Trophoblast cell (in vitro differentiated cells and primary cell): Measurements from ENCODE around the gene PIP4K2C.

Source experiments
- DNase-seq, 2 donors: peaks; one replicate each; pipeline ENCODE4 v3.0.0-alpha.2; 2016
- H2AFZ ChIP-seq: 2 replicates; pipeline ENCODE4 v1.6.1; 2013; ENCODE audit warnings: low read length, moderate library complexity, mild to moderate bottlenecking; ENCODE audit not compliant: insufficient read depth, poor library complexity
- H2AK5ac ChIP-seq: 2 replicates; pipeline ENCODE4 v1.6.1; 2013; ENCODE audit warnings: mild to moderate bottlenecking, low read length
- H2BK120ac ChIP-seq: 2 replicates; pipeline ENCODE4 v1.6.1; 2013; ENCODE audit warnings: low read length, mild to moderate bottlenecking, moderate library complexity; ENCODE audit not compliant: insufficient read depth, poor library complexity
- H2BK12ac ChIP-seq: 2 replicates; pipeline ENCODE4 v1.6.1; 2013; ENCODE audit warnings: mild to moderate bottlenecking, low read length, moderate library complexity
- H2BK5ac ChIP-seq: 2 replicates; pipeline ENCODE4 v1.6.1; 2013; ENCODE audit warnings: low read length, low read depth, moderate library complexity, mild to moderate bottlenecking; ENCODE audit not compliant: poor library complexity
- H3K14ac ChIP-seq: 2 replicates; pipeline ENCODE4 v1.6.1; 2013; ENCODE audit warnings: mild to moderate bottlenecking, low read length
- H3K18ac ChIP-seq: 2 replicates; pipeline ENCODE4 v1.6.1; 2013; ENCODE audit warnings: mild to moderate bottlenecking, low read length
- H3K23ac ChIP-seq: 2 replicates; pipeline ENCODE4 v1.6.1; 2013; ENCODE audit warnings: low read length
- H3K27ac ChIP-seq: 2 replicates; pipeline ENCODE4 v1.5.1; 2013; ENCODE audit warnings: low read depth, mild to moderate bottlenecking, inconsistent platforms, low read length, moderate library complexity
- H3K27me3 ChIP-seq: 2 replicates; pipeline ENCODE4 v1.6.1; 2013; ENCODE audit warnings: inconsistent platforms, mild to moderate bottlenecking, low read length, moderate library complexity; ENCODE audit not compliant: insufficient read depth
- H3K36me3 ChIP-seq, 2 experiments: 1 replicate in 1 of 2; 2 replicates in 1 of 2; pipeline ENCODE4 v1.6.1; 2013; ENCODE audit warnings: low read length in 2 of 2, mild to moderate bottlenecking in 2 of 2, moderate library complexity in 1 of 2; ENCODE audit not compliant: insufficient read depth in 2 of 2, control insufficient read depth in 1 of 2
- H3K4ac ChIP-seq: 2 replicates; pipeline ENCODE4 v1.6.1; 2013; ENCODE audit warnings: low read depth, mild to moderate bottlenecking, low read length, moderate library complexity
- H3K4me1 ChIP-seq, 2 experiments: 1 replicate in 1 of 2; 2 replicates in 1 of 2; pipeline ENCODE4 v1.6.1; 2013; ENCODE audit warnings: low read length in 2 of 2, mild to moderate bottlenecking in 2 of 2, moderate library complexity in 1 of 2; ENCODE audit not compliant: insufficient read depth in 2 of 2, control insufficient read depth in 1 of 2
- H3K4me2 ChIP-seq: 2 replicates; pipeline ENCODE4 v1.6.1; 2013; ENCODE audit warnings: inconsistent platforms, mild to moderate bottlenecking, low read length, moderate library complexity
- H3K4me3 ChIP-seq: 2 replicates; pipeline ENCODE4 v1.5.1; 2013; ENCODE audit warnings: mild to moderate bottlenecking, low read depth, low read length, inconsistent platforms
- H3K79me1 ChIP-seq: one replicate; pipeline ENCODE4 v1.6.1; 2013; ENCODE audit warnings: low read length
- H3K79me2 ChIP-seq: 2 replicates; pipeline ENCODE4 v1.6.1; 2013; ENCODE audit warnings: low read length, mild to moderate bottlenecking; ENCODE audit not compliant: control insufficient read depth, insufficient read depth, poor library complexity
- H3K9ac ChIP-seq: 2 replicates; pipeline ENCODE4 v1.6.1; 2013; ENCODE audit warnings: mild to moderate bottlenecking, low read length
- H3K9me3 ChIP-seq: 2 replicates; pipeline ENCODE4 v1.6.1; 2013; ENCODE audit warnings: low read depth, mild to moderate bottlenecking, control low read depth, inconsistent platforms, low read length; ENCODE audit not compliant: insufficient read depth
- H4K12ac ChIP-seq: 2 replicates; pipeline ENCODE4 v1.6.1; 2013; ENCODE audit warnings: low read depth, mild to moderate bottlenecking, low read length, moderate library complexity
- H4K8ac ChIP-seq: 2 replicates; pipeline ENCODE4 v1.6.1; 2013; ENCODE audit warnings: low read depth, mild to moderate bottlenecking, low read length, moderate library complexity
- H4K91ac ChIP-seq: one replicate; pipeline ENCODE4 v1.6.1; 2013; ENCODE audit warnings: low read depth, mild to moderate bottlenecking, low read length, moderate library complexity
- WGBS: extraction: QIAGEN DNeasy Blood & Tissue Kit; methylation state at CpG from one replicate; pipeline ENCODE4 v1.1.7; 2013; ENCODE audit warnings: missing lambda C conversion rate; ENCODE audit not compliant: insufficient read length, insufficient coverage; ENCODE audit errors: extremely low coverage; 5-methylcytosine and 5-hydroxymethylcytosine counted together

Gene PIP4K2C

DNA sequence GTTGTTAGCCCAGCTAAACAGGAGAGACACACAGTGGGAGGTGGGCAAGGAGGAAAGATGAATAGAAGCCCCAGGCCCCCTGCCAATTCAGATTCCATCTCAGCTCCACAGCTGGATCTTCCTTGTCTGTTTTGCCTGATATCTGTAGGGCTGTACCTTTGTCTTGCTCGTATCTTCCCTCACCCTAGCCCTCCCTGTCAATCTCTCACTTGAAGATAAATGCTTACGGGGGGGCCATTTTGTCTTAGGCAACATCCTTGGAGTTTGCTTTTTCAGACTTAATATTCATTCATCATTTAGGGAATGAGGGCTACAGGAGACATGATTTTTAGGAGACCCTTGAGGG, 38.7 kb upstream of the PIP4K2C start:
- Histone ChIP-seq H3K4me2 (no peak overlapping the region), H3K4me1 (peaks cover 3 to 7% of the 10 kb centered on the region in 2 experiments), H4K8ac (no peak overlapping the region), H2AK5ac (no peak overlapping the region), H2BK5ac (no peak overlapping the region), H3K18ac (no peak overlapping the region), H3K9me3 (peaks cover 3% of the 10 kb centered on the region), H3K79me2 (no peaks in the 10 kb centered on the region), H2BK12ac (no peak overlapping the region), H3K27me3 (peaks cover 22% of the 10 kb centered on the region), H3K14ac (no peak overlapping the region), H3K27ac (no peak overlapping the region), H3K36me3 (no peaks in the 10 kb centered on the region), H2AFZ (no peak overlapping the region), H3K4me3 (no peak overlapping the region), H4K91ac (no peak overlapping the region), H4K12ac (no peak overlapping the region), H3K9ac (no peak overlapping the region), H3K23ac (no peak overlapping the region), H3K79me1 (no peaks in the 10 kb centered on the region), H3K4ac (no peak overlapping the region), H2BK120ac (no peak overlapping the region)
- DNase-seq: no peak
- WGBS: no CpG with 5 or more reads among the region's 2 CpGs

DNA sequence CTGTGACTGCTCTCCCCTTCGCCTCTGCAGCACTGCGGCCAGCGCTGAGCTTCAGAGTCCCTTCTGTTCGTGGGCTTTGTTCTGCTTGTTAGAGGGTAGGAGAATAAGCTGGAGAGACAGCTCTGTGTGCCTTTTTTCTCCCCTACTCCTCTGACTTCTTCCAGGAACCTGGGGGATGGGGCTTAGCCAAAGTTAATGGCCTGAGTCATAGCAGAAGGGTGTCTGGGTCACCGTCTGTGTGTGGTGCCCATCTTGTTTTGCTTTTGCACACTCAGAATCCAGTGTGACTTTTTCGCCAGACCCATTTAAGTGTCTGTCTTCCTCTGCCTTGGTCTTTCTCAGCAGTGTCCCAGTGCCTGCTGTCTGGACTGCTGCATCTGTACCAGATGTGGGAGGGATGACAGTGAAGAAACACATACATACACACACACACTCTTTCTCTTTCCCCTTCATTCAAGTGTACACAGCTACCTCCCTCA, 38.1 kb upstream of the PIP4K2C start:
- H4K12ac ChIP-seq: no peak overlapping the region
- H3K27ac ChIP-seq: no peak overlapping the region
- H3K18ac ChIP-seq: no peak overlapping the region
- no peak overlapping the region for H3K9ac ChIP-seq
- no peaks in the 10 kb centered on the region for H3K79me1 ChIP-seq
- no peak for DNase-seq
- H3K14ac ChIP-seq: no peak overlapping the region
- H3K27me3 ChIP-seq: peaks cover 22% of the 10 kb centered on the region
- H3K9me3 ChIP-seq: peaks cover 3% of the 10 kb centered on the region
- no peak overlapping the region for H4K8ac ChIP-seq
- H3K79me2 ChIP-seq: no peaks in the 10 kb centered on the region
- no peak overlapping the region for H2AK5ac ChIP-seq
- peaks cover 3 to 7% of the 10 kb centered on the region in 2 experiments for H3K4me1 ChIP-seq
- H2BK5ac ChIP-seq: no peak overlapping the region
- no peak overlapping the region for H4K91ac ChIP-seq
- H2BK120ac ChIP-seq: no peak overlapping the region
- H3K36me3 ChIP-seq: no peaks in the 10 kb centered on the region
- H3K4me3 ChIP-seq: no peak overlapping the region
- no peak overlapping the region for H2AFZ ChIP-seq
- H3K4me2 ChIP-seq: peak overlapping the region; percentile 19
- no peak overlapping the region for H3K4ac ChIP-seq
- no CpG with 5 or more reads among the region's 6 CpGs for WGBS
- H2BK12ac ChIP-seq: no peak overlapping the region
- no peak overlapping the region for H3K23ac ChIP-seq

DNA sequence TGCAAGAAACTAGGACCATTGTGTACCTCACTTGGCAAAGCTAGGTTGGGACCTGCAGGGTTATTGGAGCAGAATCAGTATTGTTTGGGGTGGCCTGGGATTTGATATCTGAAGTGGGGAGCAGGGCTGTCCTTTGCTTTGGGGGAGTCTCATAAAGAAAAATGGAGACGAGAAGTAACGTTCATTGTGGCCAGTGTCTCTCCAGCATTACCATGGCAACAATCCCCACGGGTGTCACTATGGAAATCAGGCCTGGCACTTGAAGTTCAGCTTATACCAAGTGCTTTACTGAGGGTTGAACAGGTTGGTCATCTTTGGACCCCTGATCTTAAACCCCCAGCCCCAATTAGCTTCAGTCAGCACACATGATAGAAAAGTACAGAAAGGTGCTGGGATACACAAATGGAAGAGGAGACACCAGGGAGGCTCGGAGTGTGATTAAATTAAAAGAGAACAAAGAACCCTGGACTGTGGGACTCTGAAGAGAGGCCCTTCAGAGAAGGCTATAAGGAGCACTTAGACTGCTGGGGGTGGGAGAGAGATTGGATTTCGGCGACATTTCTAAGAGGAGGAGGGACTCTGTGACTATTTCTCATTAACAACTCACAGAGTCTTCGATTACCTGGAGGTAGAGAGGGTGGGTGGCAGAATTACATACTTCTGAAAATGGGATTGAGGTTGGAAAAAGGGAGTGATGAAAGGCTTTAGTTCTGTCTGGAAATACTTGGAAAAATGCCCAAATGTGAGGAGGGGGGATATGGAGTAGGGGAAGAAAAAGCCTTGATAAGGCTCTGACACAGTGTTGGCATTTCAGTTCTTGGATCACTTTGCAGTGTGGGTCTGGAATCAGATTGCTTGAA, 37.4 kb upstream of the PIP4K2C start:
- Histone ChIP-seq H3K9ac (no peak overlapping the region), H3K18ac (no peak overlapping the region), H2BK5ac (no peak overlapping the region), H3K4ac (no peak overlapping the region), H3K27ac (no peak overlapping the region), H2BK120ac (no peak overlapping the region), H3K9me3 (peaks cover 3% of the 10 kb centered on the region), H2AFZ (no peak overlapping the region), H3K36me3 (no peaks in the 10 kb centered on the region), H2BK12ac (no peak overlapping the region), H4K8ac (no peak overlapping the region), H3K14ac (no peak overlapping the region), H2AK5ac (no peak overlapping the region), H4K12ac (no peak overlapping the region), H3K4me3 (no peak overlapping the region), H3K4me1 (peaks cover 3 to 7% of the 10 kb centered on the region in 2 experiments), H3K27me3 (peaks cover 22% of the 10 kb centered on the region), H3K23ac (no peak overlapping the region), H4K91ac (no peak overlapping the region), H3K79me2 (no peaks in the 10 kb centered on the region), H3K79me1 (no peaks in the 10 kb centered on the region), H3K4me2 (no peak overlapping the region)
- no CpG with 5 or more reads among the region's 7 CpGs for WGBS
- no peak for DNase-seq

DNA sequence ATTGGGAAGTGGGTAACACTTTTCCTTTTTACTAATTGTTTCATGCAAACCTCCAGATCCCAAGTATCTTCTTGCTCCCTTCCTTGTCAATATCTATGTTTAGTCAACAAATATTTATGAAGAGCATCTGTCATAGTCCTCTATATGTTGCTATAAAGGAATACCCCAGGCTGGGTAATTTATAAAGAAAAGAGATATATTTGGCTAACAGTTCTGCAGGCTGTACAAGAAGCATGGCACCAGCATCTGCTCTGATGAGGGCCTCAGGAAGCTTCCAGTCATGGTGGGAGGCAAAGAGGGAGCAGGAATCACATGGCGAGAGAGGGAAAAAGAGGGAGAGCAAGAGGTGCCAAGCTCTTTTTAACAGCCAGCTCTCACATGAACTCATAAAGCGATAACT, 36.5 kb upstream of the PIP4K2C start:
- no peak overlapping the region for H3K4me3 ChIP-seq
- WGBS: no CpG with 5 or more reads among the region's 2 CpGs

More for the DNA sequence above, 36.5 kb upstream of the PIP4K2C start:
- no peak overlapping the region for H3K27ac ChIP-seq
- no peak overlapping the region for H2BK120ac ChIP-seq
- H3K4me2 ChIP-seq: no peak overlapping the region
- H3K4ac ChIP-seq: no peak overlapping the region
- H3K79me1 ChIP-seq: no peaks in the 10 kb centered on the region
- no peak overlapping the region for H4K8ac ChIP-seq
- no peak overlapping the region for H4K91ac ChIP-seq
- no peaks in the 10 kb centered on the region for H3K79me2 ChIP-seq
- H3K9me3 ChIP-seq: peaks cover 3% of the 10 kb centered on the region
- no peak overlapping the region for H2BK5ac ChIP-seq
- H3K4me1 ChIP-seq: peaks cover 3 to 7% of the 10 kb centered on the region in 2 experiments
- H3K18ac ChIP-seq: no peak overlapping the region
- no peak overlapping the region for H3K14ac ChIP-seq
- no peak overlapping the region for H3K9ac ChIP-seq
- H2BK12ac ChIP-seq: no peak overlapping the region
- H3K23ac ChIP-seq: no peak overlapping the region
- H3K36me3 ChIP-seq: no peaks in the 10 kb centered on the region
- no peak for DNase-seq
- no peak overlapping the region for H2AFZ ChIP-seq
- H4K12ac ChIP-seq: no peak overlapping the region
- H2AK5ac ChIP-seq: no peak overlapping the region
- H3K27me3 ChIP-seq: peaks cover 13% of the 10 kb centered on the region
